Measurements from ENCODE around the gene PANK3. TPM values are rescaled to one million over a fixed set of nuclear protein-coding genes. Genes with fewer than 3 reads are reported as not detected.
"Not testable (repeated sequence)": the region's sequence is repeated elsewhere in the genome, so short reads cannot be mapped to it uniquely, and the experiment has no call there.

Gene PANK3
- total RNA-seq, 1 experiment from 2014 or later: 117 TPM

DNA sequence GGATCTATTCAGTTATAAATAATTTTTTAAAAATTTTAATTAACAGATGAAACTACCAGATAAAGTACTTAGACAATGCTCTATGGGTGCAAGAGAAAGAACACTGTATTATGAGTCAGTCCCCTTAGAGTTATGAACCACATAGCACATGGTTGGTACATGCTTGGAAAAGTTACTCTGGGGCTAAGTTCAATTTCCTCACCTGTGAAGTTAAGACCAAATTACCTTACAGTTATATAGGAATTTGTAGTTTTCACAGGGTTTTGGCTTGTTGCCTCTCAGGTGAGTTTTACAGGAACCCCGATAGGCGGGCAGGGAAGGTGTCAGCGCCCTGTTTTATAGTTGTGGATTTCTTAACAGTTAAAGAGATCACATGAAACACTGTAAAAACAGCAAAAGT, 1.2 kb downstream of the PANK3 start:
- DNase-seq (ENCODE audit: unreplicated experiment): peak; percentile 67
- POLR2A ChIA-PET: interaction anchor here (0.6 to 3.9 kb wide), 11 partner anchors 13 to 773 kb away, joined by 3 to 101 read pairs (median 11); partner anchors contain the start of gene RARS1
- Mint-ChIP-seq H3K27me3 (ENCODE audit: insufficient read depth, unreplicated experiment) (no peaks in the 10 kb centered on the region), H3K36me3 (ENCODE audit: insufficient read depth, unreplicated experiment) (no peaks in the 10 kb centered on the region), H3K4me3 (ENCODE audit: unreplicated experiment) (peak overlapping the region; percentile 83), H3K9me3 (ENCODE audit: unreplicated experiment) (no peaks in the 10 kb centered on the region), H3K27ac (ENCODE audit: low read depth, unreplicated experiment) (peak overlapping the region; percentile 96), H3K4me1 (ENCODE audit: insufficient read depth, unreplicated experiment) (peaks cover 28% of the 10 kb centered on the region)
- TF ChIP-seq, protein P1, sequence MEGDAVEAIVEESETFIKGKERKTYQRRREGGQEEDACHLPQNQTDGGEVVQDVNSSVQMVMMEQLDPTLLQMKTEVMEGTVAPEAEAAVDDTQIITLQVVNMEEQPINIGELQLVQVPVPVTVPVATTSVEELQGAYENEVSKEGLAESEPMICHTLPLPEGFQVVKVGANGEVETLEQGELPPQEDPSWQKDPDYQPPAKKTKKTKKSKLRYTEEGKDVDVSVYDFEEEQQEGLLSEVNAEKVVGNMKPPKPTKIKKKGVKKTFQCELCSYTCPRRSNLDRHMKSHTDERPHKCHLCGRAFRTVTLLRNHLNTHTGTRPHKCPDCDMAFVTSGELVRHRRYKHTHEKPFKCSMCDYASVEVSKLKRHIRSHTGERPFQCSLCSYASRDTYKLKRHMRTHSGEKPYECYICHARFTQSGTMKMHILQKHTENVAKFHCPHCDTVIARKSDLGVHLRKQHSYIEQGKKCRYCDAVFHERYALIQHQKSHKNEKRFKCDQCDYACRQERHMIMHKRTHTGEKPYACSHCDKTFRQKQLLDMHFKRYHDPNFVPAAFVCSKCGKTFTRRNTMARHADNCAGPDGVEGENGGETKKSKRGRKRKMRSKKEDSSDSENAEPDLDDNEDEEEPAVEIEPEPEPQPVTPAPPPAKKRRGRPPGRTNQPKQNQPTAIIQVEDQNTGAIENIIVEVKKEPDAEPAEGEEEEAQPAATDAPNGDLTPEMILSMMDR (IDR thresholded peaks at IDR 0.05; ENCODE audit: unreplicated experiment): no peak
- CTCF ChIA-PET: interaction anchor here (0.7 kb wide), 1 partner anchor 37 kb away, joined by 3 read pairs; no protein-coding TSS in a partner anchor
- intact Hi-C loops (cut with micrococcal nuclease): loop anchor here (5.0 to 10.0 kb wide), 2 partner anchors 283 to 1004 kb away; partner anchors contain the start of genes SPDL1 and WWC1
- no TSS peak for BruUV-seq (replicated peaks)

DNA sequence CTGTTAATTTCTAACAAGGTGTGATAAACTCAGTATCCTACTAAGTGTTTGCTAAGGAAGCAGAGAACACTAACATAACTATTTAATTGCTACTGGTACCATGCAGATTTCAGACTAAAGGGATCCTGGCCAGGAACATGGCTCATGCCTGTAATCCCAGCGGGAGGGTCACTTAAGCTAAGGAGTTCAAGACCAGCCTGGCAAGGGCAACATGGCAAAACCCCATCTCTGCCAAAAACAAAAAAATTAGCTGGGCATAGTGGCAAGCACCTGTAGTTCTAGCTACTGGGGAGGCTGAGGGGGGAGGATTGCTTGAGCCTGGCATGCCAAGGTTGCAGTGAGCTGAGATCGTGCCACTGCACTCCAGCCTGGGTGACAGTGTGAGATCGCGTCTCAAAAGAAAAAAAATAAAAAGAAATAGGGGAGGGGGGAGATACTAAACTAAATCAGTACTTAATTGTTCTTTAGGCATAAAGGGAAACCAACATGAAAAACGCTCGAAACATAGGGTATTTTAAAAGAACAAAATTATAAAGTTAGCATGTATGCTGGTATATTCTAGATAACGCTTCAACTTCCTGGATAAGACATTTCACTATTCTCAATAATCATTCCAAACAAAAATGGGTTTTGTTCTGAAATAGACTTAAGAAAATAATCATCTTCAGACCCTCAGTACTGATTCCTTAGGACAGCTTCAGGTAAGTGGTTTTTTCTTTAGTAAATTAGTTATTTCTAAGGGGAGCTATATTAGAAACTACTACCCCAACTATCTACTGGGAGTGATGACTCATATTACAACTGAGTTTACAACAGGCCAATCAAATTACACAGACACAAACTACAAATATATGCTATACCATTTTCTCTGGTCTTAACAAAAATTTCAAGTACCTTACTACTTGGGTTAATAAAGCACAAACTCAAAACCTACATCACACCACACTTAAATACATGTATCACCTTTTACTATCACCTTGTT, 3.5 kb downstream of the PANK3 start:
- peaks cover 9% of the 10 kb centered on the region for H3K36me3 Mint-ChIP-seq (ENCODE audit: insufficient read depth, unreplicated experiment)
- ChIA-PET POLR2A (interaction anchor here (0.6 to 3.5 kb wide), 10 partner anchors 8 to 980 kb away, joined by 3 to 24 read pairs (median 4); partner anchors contain the start of gene RARS1), CTCF (interaction anchor here (0.5 to 2.4 kb wide), 7 partner anchors 72 to 725 kb away, joined by 3 to 10 read pairs (median 3); partner anchors contain the start of gene SLIT3)
- peak overlapping the region; percentile 68 for H3K27ac Mint-ChIP-seq (ENCODE audit: low read depth, unreplicated experiment)
- H3K4me1 Mint-ChIP-seq (ENCODE audit: insufficient read depth, unreplicated experiment): peaks cover 40% of the 10 kb centered on the region
- TF ChIP-seq, protein P1 (IDR thresholded peaks at IDR 0.05; ENCODE audit: unreplicated experiment): peak; percentile 10
- peak overlapping the region; percentile 83 for H3K4me3 Mint-ChIP-seq (ENCODE audit: unreplicated experiment)
- peak; percentile 21 for DNase-seq (ENCODE audit: unreplicated experiment)
- intact Hi-C loops (cut with micrococcal nuclease): loop anchor here (5.0 to 10.0 kb wide), 2 partner anchors 281 to 1007 kb away; partner anchors contain the start of genes SPDL1 and WWC1
- no TSS peak for BruUV-seq (replicated peaks)
- no peaks in the 10 kb centered on the region for H3K9me3 Mint-ChIP-seq (ENCODE audit: unreplicated experiment)
- H3K27me3 Mint-ChIP-seq (ENCODE audit: insufficient read depth, unreplicated experiment): no peaks in the 10 kb centered on the region

DNA sequence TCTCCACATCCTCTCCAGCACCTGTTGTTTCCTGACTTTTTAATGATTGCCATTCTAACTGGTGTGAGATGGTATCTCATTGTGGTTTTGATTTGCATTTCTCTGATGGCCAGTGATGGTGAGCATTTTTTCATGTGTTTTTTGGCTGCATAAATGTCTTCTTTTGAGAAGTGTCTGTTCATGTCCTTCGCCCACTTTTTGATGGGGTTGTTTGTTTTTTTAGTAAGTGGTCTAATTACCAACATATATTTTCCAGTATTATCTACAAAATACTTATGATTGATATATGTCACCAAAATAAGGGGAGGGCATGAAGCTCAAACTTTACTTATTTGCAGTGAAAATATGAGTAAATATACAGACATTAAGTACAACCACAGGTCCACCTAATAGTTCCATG, 5.0 kb downstream of the PANK3 start:
- not testable (repeated sequence) for H3K4me3 Mint-ChIP-seq (ENCODE audit: unreplicated experiment); BruUV-seq (replicated peaks); H3K27me3 Mint-ChIP-seq (ENCODE audit: insufficient read depth, unreplicated experiment); DNase-seq (ENCODE audit: unreplicated experiment); H3K36me3 Mint-ChIP-seq (ENCODE audit: insufficient read depth, unreplicated experiment); H3K9me3 Mint-ChIP-seq (ENCODE audit: unreplicated experiment)
- ChIA-PET POLR2A (interaction anchor here (0.7 to 3.5 kb wide), 3 partner anchors 73 to 82 kb away, joined by 4 to 24 read pairs (median 16); no protein-coding TSS in a partner anchor), CTCF (interaction anchor here (0.7 to 1.3 kb wide), 4 partner anchors 26 to 1654 kb away, joined by 3 to 5 read pairs (median 3); no protein-coding TSS in a partner anchor)
- Mint-ChIP-seq H3K27ac (ENCODE audit: low read depth, unreplicated experiment) (peak overlapping the region; percentile 68), H3K4me1 (ENCODE audit: insufficient read depth, unreplicated experiment) (peaks cover 38% of the 10 kb centered on the region)
- intact Hi-C loops (cut with micrococcal nuclease): loop anchor here (10.0 kb wide), 1 partner anchor 279 kb away; the partner anchor contains the start of gene WWC1

DNA sequence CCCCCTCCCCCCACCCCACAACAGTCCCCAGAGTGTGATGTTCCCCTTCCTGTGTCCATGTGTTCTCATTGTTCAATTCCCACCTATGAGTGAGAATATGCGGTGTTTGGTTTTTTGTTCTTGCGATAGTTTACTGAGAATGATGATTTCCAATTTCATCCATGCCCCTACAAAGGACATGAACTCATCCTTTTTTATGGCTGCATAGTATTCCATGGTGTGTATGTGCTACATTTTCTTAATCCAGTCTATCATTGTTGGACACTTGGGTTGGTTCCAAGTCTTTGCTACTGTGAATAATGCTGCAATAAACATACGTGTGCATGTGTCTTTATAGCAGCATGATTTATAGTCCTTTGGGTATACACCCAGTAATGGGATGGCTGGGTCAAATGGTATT, 5.5 kb downstream of the PANK3 start:
- H3K36me3 Mint-ChIP-seq (ENCODE audit: insufficient read depth, unreplicated experiment): peaks cover 11% of the 10 kb centered on the region
- DNase-seq (ENCODE audit: unreplicated experiment); H3K27me3 Mint-ChIP-seq (ENCODE audit: insufficient read depth, unreplicated experiment); CTCF ChIA-PET; H3K9me3 Mint-ChIP-seq (ENCODE audit: unreplicated experiment); BruUV-seq (replicated peaks); H3K27ac Mint-ChIP-seq (ENCODE audit: low read depth, unreplicated experiment); H3K4me3 Mint-ChIP-seq (ENCODE audit: unreplicated experiment): not testable (repeated sequence)
- POLR2A ChIA-PET: interaction anchor here (3.5 kb wide), 1 partner anchor 83 kb away, joined by 16 read pairs; no protein-coding TSS in a partner anchor
- intact Hi-C loops (cut with micrococcal nuclease): loop anchor here (10.0 kb wide), 1 partner anchor 279 kb away; the partner anchor contains the start of gene WWC1
- peaks cover 39% of the 10 kb centered on the region for H3K4me1 Mint-ChIP-seq (ENCODE audit: insufficient read depth, unreplicated experiment)

Data from MCF 10A (cell line).